ENCODE data around the gene GFAP.

DNA sequence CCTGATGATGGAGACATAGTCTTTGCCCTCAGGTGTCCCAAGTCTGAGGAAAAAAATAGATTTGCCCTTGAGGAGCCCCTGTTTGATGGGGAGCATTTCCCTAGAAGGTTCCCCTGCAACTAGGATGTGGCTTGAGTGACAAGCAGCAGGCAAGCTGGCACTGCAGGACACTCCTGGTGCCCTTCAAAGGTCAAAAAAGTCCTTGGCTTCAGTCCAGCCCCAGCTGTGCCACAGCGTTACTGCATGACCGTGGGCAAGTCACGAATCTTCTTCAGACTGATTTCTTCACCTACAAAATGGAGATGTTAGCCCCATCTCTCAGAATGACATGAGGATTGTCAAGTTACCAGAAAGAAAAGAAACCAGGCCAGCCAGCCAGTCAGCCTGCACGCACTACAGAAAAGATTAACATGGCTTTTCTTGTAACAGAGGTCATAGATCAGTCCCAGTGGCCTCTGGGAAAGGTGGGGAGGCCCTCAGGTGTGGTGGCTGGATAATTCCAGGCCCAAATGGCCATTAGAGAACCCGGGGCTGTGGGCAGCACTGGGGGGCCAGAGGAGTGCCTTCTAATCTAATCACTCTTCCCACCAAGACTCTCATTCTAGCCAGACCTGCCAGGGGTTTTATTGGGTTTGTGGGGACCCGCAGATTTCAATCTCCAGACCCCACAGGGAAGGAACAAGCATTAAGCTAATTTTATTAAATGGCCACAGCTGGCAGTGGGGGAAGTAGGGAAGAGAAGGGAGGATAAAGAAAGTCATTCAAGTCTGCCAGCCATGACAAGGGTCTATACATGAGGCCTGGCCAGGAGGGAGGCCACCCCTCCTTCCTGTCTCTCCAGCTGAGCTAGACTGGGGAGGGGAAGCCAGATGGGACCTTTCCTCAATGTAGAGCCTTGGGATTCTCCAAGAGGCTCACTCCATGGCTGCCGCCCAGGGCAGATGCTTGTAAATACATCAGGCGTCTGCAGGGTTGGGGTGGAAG lies 42.0 kb upstream of the GFAP start:
- TF ChIP-seq POLR2A (IDR thresholded peaks at IDR 0.05; ENCODE audit: low read depth, low read length) (no peak), TAF1 (IDR thresholded peaks at IDR 0.05; ENCODE audit: borderline replicate concordance, low read depth, low read length) (no peak)
